GM21723 (cell line): ENCODE results near the gene DPP10.

ENCODE experiments used
- ATAC-seq: cut with Tn5 transposase; IDR thresholded peaks from one replicate; pipeline ENCODE4 v1.9.1; 2021; ENCODE audit warnings: mild to moderate bottlenecking, moderate library complexity; ENCODE audit not compliant: unreplicated experiment

The DPP10 gene

GRCh38 chr2:115115135-115115534 is 672.7 kb downstream of the DPP10 start:
- ATAC-seq: no peak

GRCh38 chr2:115118306-115118705 is 675.9 kb downstream of the DPP10 start:
- no peak for ATAC-seq

DNA sequence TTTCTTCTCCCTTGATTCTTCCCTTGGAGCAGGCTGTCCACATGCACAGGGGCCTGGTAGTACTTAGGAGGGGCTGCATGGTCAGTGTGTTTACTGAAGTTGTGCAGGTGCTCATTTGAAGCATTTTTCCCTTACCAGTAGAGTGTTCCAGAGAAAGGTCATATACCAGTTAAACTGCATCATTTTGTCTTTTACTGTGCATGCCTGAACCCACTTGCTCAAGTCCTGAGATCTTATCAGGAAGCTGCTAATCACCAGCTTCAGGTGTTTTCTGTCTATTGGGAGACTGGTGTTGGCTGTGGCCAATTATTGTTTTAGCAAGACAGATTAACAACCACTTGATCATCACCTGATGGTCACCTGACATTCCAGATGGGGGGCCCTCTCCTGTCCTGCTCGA is 676.6 kb downstream of the DPP10 start:
- no peak for ATAC-seq

DNA sequence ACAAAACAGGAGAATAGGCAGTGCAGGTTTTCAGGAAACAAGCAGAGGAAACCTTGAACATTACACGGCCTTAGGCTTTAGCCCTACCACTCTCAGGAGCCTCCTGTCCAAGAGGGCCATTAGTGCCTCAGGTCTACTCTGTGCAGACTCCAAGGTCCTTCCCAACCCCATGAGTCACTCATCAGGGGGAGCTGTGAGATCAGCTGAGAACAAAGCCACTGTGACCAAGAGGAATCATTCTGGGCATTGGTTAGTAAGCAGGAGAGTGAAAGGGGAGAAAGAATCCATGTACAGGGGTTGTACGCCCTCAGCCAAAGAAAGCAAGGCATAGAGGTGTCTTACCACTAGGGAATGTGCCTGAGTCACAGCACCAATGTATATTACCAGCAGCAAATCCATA is 680.3 kb downstream of the DPP10 start:
- ATAC-seq: no peak

DNA sequence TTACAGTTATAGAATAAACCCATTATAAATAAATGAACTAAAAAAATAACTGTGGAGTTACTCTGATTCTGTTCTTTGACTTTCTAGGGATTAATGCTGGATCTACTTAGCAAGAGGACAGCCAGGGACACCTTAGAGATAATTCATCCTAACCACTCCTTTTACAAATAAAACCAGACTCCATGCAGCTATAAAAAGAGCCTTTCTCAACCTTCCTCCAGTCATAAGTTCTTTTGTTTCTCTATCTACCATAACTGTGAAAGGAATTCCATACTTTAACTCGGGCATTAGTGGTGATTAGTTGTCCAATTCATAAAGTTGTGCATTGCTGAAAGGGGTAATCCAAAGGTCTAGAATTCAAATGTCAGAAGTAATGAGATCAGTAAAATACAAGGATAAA is 682.4 kb downstream of the DPP10 start:
- ATAC-seq: no peak

GRCh38 chr2:115129536-115129935 is 687.1 kb downstream of the DPP10 start:
- ATAC-seq: no peak

DNA sequence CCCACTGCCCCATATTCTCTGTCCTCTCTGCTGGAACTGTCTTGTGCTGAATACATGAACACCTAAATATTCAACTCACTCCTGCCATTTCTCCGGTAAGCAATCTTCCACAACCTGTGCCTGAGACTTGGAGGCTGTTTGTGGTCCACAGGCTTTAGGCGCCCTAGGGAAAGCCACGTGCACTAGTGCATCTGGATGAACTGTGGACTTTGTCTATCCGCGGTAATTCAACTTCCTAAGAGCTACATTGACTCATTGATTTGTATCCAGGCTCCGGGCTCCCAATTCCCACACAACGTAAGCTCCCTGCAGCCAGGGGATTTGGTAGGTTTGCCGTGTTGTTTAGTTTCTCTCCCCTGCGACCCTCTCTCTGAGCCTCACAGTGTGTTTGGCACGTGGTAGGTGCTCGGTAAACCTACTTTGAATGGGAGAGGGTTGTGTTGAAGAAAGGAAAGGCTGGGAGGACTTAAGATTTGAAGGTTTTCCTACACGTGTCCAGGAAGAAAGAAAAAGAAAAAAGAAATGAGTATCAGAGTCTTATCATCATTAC is 718.2 kb downstream of the DPP10 start:
- ATAC-seq: no peak

- no peak for ATAC-seq
Observed at GRCh38 chr2:115161081-115161770, 718.8 kb downstream of the DPP10 start.

DNA sequence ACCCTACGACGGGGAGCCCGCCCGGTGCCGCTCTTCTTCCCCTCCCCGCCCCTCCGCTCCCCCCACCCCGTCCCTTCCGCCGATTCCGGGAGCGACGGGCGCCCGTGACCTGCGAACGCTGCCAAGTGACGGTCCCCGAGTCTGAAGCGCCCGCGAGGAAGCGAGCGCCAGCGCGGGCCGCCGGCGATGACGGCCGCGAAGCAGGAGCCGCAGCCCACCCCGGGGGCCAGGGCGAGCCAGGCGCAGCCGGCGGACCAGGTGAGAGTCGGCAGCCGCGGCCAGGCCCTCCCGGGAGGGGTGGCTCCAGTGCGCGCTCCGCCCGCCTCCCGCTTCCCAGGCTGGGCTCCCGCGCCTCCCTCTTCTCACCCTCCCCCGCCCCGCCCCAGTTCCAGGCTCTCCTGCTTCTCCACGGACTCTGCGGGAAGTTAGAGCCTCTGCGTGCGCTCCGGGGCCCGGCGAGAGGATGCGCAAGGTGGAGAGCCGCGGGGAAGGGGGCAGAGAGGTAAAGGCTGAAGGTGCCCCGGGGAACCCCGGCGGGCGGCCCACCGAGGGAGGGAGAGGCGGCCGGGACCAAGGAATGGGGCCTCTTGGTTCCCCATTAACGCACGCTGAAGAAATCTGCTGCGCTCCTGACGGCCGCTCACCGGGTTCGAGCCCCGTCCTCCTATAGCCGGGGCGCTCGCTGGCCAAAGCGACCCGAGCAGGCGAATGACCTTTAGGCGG is 719.5 kb downstream of the DPP10 start:
- ATAC-seq: no peak

DNA sequence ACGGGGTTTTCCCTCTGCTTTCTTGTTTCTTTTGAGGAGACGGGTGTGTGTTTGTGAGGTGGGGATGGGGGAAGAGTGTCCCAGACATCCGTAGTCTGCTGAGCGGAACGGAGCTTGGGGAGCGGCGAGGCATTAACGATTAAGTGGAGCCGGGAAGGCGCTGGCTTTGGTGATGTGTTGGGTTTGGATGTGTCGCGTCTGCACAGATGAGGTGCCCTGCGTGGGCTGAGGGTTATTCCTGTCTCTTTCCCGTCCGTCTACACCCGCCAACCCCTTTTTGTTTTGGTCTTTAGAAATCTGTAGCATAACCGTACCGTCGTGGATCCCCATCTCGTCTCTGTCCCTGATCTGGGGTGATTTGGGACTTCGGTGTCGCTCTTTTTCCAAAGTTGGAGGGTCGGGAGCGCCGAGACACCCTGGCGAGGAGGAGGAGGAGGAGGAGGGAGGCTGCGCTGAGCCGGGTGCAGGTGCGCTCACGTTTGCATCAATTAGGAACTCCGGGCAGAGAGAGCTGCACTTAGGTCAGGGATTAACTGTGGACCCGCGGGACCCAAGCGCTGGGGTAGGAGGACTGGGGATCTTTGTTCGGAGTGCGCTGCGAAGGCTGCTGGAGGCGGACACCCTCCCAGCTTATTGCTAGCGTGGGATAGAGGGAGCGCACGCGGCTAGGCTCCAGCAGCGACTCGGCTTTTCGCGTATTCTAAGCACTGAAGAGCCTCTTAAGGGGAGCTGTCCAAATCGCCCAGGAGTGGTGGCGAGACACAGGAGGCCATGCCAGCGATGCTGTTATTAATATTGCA is 720.3 kb downstream of the DPP10 start:
- ATAC-seq: no peak

DNA sequence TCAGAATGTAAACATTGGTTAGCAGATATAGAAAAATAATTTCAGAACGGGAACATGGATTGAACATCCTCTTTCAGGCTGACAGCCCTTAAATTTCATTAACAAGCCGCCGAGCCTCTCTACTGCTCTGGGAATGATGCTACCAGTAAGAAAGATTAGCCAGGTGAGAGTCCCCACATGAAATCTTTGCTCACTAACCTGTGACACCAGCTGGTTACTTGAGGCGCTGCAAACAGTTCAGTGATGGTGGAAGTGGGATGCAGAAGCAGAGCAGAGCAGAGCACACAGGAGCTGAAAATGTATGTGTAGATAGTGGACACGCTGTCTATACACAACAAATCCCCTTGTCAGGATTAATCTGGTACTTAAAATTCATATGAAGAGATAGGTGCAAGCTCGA is 721.1 kb downstream of the DPP10 start:
- ATAC-seq: no peak

GRCh38 chr2:115165529-115166109 is 723.2 kb downstream of the DPP10 start:
- no peak for ATAC-seq

DNA sequence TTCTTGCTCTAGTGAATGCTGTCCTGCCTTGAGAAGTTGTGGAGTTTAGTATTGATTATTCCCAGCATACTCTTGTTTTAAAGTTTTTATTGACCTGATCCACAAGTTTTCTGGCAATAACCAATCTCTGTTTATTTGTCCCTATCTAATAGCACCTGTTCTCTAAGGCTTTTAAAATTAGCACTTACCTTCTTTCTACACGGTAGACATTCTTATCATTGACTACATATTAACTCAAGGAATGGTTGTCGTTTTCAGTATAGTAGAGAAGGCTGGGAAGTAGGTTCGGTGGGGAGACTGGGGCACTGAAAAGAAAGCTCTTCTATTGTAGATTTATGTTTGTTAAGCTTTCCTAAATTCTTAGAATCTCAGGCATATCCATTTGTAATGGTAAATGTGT is 726.0 kb downstream of the DPP10 start:
- no peak for ATAC-seq

GRCh38 chr2:115169814-115170213 is 727.4 kb downstream of the DPP10 start:
- no peak for ATAC-seq

GRCh38 chr2:115171751-115172150 is 729.3 kb downstream of the DPP10 start:
- no peak for ATAC-seq

DNA sequence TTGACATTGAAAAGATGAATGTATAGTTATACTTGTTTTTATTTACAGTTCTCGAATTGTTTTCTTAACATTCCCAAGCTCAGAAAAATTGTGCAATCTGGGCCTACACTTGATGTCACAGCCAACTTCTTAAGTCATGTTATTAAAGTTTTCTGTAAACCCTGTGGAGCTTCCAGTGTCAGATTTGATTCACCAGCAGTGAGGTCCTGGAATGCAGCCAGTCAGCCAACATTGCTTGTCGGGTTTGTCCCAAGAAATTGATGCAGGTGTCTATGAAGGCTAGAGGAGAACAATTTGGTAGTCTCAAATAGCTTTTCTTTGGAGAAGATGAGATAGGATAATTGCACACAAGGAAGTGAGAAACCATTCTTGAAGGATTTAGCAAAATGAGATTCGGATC is 732.2 kb downstream of the DPP10 start:
- ATAC-seq: no peak

DNA sequence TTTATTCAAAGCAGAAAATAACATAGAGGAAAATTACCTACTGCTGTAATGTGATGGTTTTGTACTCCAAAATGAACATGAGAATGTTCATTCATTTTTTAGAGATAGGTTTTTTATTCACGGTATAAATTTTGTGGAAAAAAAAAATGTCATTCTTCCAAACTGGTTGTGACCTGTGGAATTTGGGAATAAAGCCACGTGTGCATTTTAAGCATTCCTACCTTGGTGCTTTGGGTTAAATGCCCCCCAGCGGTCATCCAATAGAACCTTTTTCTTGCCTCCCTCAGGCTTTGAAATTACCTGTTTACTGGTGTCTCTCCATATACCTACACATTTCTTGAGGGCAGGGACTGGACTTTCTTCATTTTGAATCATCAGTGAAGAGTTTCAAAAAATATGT is 740.7 kb downstream of the DPP10 start:
- ATAC-seq: no peak

DNA sequence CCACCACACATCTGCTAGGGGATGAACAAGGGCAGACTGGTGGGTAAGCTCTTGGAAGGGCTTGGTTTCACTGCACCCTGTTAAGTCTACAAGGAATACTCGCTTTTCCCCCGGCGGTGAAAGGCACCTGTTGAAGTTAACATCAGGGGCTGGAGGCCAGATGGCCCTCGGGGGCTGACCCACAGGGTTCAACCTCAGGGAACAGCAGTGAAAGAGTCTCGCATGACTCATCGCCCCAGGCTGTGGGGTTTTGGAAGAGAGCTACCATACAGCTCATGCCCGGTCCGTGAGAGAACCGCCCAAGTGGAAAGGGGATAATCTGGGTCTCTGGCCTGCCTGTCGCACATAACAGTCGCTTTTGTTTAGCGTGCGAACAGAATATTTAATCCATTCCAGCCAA is 748.0 kb downstream of the DPP10 start:
- no peak for ATAC-seq

- ATAC-seq: no peak
Observed at GRCh38 chr2:115194623-115195022, 752.2 kb downstream of the DPP10 start.

DNA sequence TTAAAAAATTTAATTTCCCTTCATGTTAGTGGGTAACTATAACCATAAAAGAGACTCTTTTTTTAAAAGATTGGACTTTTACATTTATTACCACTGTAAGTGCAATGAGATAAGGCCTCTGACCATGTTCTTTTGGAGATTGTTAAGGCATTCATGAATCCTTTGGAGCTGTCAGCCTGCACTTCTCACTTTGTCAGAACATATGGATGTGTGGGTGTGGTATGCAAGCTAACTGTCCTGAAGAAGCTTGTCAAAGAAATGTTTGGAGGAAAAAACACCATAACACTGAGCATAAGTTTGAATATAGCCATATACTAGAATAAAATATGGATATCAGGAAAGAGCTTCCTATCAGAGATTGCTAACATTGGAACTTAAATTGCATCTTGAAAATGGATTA is 754.1 kb downstream of the DPP10 start:
- ATAC-seq: no peak

DNA sequence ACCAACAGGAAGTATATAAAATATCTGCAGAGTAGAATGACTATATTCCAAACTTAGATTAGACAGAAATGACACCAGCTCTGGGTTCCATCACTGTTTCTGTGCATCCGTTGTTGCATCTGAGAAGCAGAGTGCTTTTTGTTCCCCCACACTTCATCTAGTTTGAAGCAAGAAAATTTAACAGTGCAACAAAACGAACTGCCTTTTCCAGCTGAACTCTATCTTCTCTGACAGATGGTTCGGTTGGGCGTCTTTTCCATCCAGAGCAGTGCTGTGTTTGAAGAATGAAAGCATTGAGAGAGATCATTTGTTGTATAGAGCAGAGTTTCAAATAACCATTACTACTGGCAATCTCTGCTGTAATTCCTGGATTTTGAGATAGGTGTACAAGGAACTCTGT is 757.5 kb downstream of the DPP10 start:
- no peak for ATAC-seq
